Measurements from ENCODE around the gene PRDM7. TPM values are rescaled to one million over a fixed set of nuclear protein-coding genes. Genes with fewer than 3 reads are reported as not detected.

Gene PRDM7
- total RNA-seq, 1 donor, result not detected

GRCh38 chr16:90053902-90054500, 23.1 kb downstream of the PRDM7 start:
- Histone ChIP-seq H3K4me1 (ENCODE audit: insufficient read depth, low read length) (peaks cover 12% of the 10 kb centered on the region), H3K36me3 (ENCODE audit: insufficient read depth, low read length) (no peaks in the 10 kb centered on the region), H3K27ac (ENCODE audit: low read depth, low read length) (no peak overlapping the region), H3K9me3 (ENCODE audit: low read depth, low read length) (peaks cover 10% of the 10 kb centered on the region), H3K79me2 (ENCODE audit: insufficient read depth, low read length) (no peaks in the 10 kb centered on the region), H3K4me3 (ENCODE audit: insufficient read depth, low read length) (no peak overlapping the region), H4K20me1 (ENCODE audit: insufficient read depth, low read length) (no peaks in the 10 kb centered on the region), H3K4me2 (ENCODE audit: insufficient read depth, low read length) (no peak overlapping the region), H2AFZ (ENCODE audit: low read length) (no peak overlapping the region), H3K27me3 (ENCODE audit: insufficient read depth, low read length) (no peaks in the 10 kb centered on the region)
- DNase-seq (ENCODE audit: insufficient read length, low spot score, missing footprints), result no peak
- no peak for TF ChIP-seq CTCF (IDR thresholded peaks at IDR 0.05; ENCODE audit: extremely low read depth, low read depth, low read length)

GRCh38 chr16:90050969-90051368, 26.2 kb downstream of the PRDM7 start:
- Histone ChIP-seq H3K27ac (ENCODE audit: low read depth, low read length) (no peak overlapping the region), H3K27me3 (ENCODE audit: insufficient read depth, low read length) (no peaks in the 10 kb centered on the region), H3K9me3 (ENCODE audit: low read depth, low read length) (peaks cover 10% of the 10 kb centered on the region), H3K4me1 (ENCODE audit: insufficient read depth, low read length) (peaks cover 11% of the 10 kb centered on the region), H2AFZ (ENCODE audit: low read length) (no peak overlapping the region), H3K79me2 (ENCODE audit: insufficient read depth, low read length) (no peaks in the 10 kb centered on the region), H4K20me1 (ENCODE audit: insufficient read depth, low read length) (no peaks in the 10 kb centered on the region), H3K4me2 (ENCODE audit: insufficient read depth, low read length) (no peak overlapping the region), H3K36me3 (ENCODE audit: insufficient read depth, low read length) (no peaks in the 10 kb centered on the region), H3K4me3 (ENCODE audit: insufficient read depth, low read length) (no peak overlapping the region)
- TF ChIP-seq CTCF (IDR thresholded peaks at IDR 0.05; ENCODE audit: extremely low read depth, low read depth, low read length), result no peak
- no peak for DNase-seq (ENCODE audit: insufficient read length, low spot score, missing footprints)

- H2AFZ ChIP-seq (ENCODE audit: low read length), result no peak overlapping the region
- TF ChIP-seq CTCF (IDR thresholded peaks at IDR 0.05; ENCODE audit: extremely low read depth, low read depth, low read length), result no peak
- no peaks in the 10 kb centered on the region for H3K27me3 ChIP-seq (ENCODE audit: insufficient read depth, low read length)
- H3K4me1 ChIP-seq (ENCODE audit: insufficient read depth, low read length), result peaks cover 11% of the 10 kb centered on the region
- no peak overlapping the region for H3K4me3 ChIP-seq (ENCODE audit: insufficient read depth, low read length)
- no peaks in the 10 kb centered on the region for H3K9me3 ChIP-seq (ENCODE audit: low read depth, low read length)
- DNase-seq (ENCODE audit: insufficient read length, low spot score, missing footprints), result peak; percentile 75
- no peaks in the 10 kb centered on the region for H3K79me2 ChIP-seq (ENCODE audit: insufficient read depth, low read length)
- no peaks in the 10 kb centered on the region for H4K20me1 ChIP-seq (ENCODE audit: insufficient read depth, low read length)
- H3K27ac ChIP-seq (ENCODE audit: low read depth, low read length), result no peak overlapping the region
- no peaks in the 10 kb centered on the region for H3K36me3 ChIP-seq (ENCODE audit: insufficient read depth, low read length)
- no peak overlapping the region for H3K4me2 ChIP-seq (ENCODE audit: insufficient read depth, low read length)
These were observed 28.3 kb downstream of the PRDM7 start for GRCh38 chr16:90048737-90049330.

DNA sequence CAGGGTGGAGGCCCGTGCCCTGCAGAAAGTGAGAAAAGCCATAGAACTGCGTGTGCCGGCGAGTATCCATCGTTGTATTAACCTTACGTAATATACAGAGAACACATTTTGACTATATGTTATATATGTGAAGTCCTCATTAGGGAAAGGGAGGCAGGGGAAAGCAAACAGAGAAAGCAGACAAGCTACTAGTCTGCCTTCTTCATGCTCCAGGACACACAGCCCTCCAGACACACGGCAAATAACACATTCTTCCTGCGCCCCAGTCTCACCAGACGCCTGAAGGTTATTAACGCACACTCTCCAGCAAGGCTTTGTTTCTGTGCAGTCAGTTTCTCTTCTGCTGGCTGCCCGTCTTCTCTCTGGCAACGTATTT, 28.8 kb downstream of the PRDM7 start:
- no peak overlapping the region for H3K27ac ChIP-seq (ENCODE audit: low read depth, low read length)
- DNase-seq (ENCODE audit: insufficient read length, low spot score, missing footprints), result peak; percentile 78
- no peak overlapping the region for H3K4me3 ChIP-seq (ENCODE audit: insufficient read depth, low read length)
- H3K36me3 ChIP-seq (ENCODE audit: insufficient read depth, low read length), result peaks cover 4% of the 10 kb centered on the region
- no peak overlapping the region for H2AFZ ChIP-seq (ENCODE audit: low read length)
- H3K27me3 ChIP-seq (ENCODE audit: insufficient read depth, low read length), result no peaks in the 10 kb centered on the region
- no peaks in the 10 kb centered on the region for H3K79me2 ChIP-seq (ENCODE audit: insufficient read depth, low read length)
- peaks cover 11% of the 10 kb centered on the region for H3K4me1 ChIP-seq (ENCODE audit: insufficient read depth, low read length)
- H3K9me3 ChIP-seq (ENCODE audit: low read depth, low read length), result no peaks in the 10 kb centered on the region
- H3K4me2 ChIP-seq (ENCODE audit: insufficient read depth, low read length), result peak overlapping the region; percentile 36
- no peaks in the 10 kb centered on the region for H4K20me1 ChIP-seq (ENCODE audit: insufficient read depth, low read length)
- no peak for TF ChIP-seq CTCF (IDR thresholded peaks at IDR 0.05; ENCODE audit: extremely low read depth, low read depth, low read length)
